Measurements from ENCODE around the gene TUBB1.
A peak's percentile ranks its signal among the peaks of the same experiment; 100 is the strongest.

TUBB1 gene

GRCh38 chr20:59042796-59043631 lies 23.8 kb downstream of the TUBB1 start:
- Histone ChIP-seq H3K9ac (peak overlapping the region; percentile 82 to 95 (median 88)), H3K27me3 (no peaks in the 10 kb centered on the region), H3K4me3 (peak overlapping the region; percentile 70 to 95 (median 88)), H3K9me3 (replicated peaks in 1 of 11) (0 out of 22 replicates have a peak, but pooled peaks cover 0 to 3% (median 0%) of the 10 kb centered on the region in 11 experiments), H3K27ac (peak overlapping the region; percentile 86 to 96 (median 90); a peak in 21 of 22 replicates), H3K36me3 (peaks cover 17 to 35% (median 26%) of the 10 kb centered on the region in 11 experiments), H3K4me2 (peak overlapping the region; percentile 79 to 93 (median 88)), H3K4me1 (peaks cover 39 to 53% (median 48%) of the 10 kb centered on the region in 10 experiments), H4K20me1 (peaks cover 15 to 37% (median 33%) of the 10 kb centered on the region in 11 experiments; a peak in 18 of 22 replicates)
- TF ChIP-seq Cebpa-rat (IDR thresholded peaks at IDR 0.05): no peak

DNA sequence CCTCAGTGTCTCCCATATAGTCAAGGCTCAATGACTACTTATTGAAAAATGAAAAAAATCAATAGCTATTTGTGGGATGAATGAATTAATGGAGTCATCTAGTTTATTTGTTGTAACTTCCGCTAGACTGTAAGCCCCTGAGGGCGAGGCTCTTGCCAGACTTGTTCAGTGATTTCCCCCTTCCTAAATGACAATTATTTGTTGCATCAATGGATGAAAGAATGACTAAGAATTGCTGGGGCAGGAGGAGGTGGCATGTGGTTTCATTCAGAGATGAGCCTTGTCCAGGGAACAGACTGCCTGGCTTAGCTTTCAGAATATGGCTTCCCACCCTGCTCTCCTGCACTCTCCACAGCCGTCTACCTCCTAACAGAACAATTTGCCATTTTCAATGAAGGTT lies 24.5 kb downstream of the TUBB1 start:
- Histone ChIP-seq H3K27me3 (no peaks in the 10 kb centered on the region), H3K4me3 (no peak overlapping the region), H3K4me2 (peak overlapping the region in 10 of 11 experiments; percentile 79 to 90 (median 83); a peak in 21 of 22 replicates), H4K20me1 (peaks cover 11 to 30% (median 26%) of the 10 kb centered on the region in 11 experiments; a peak in 18 of 22 replicates), H3K27ac (0 out of 22 replicates have a peak overlapping the region, but pooled peaks of 1 of the 11 experiments have one; percentile 73), H3K36me3 (peaks cover 11 to 28% (median 19%) of the 10 kb centered on the region in 11 experiments; a peak in 19 of 22 replicates), H3K9ac (no peak overlapping the region), H3K9me3 (replicated peaks in 1 of 11) (0 out of 22 replicates have a peak, but pooled peaks cover 0 to 3% (median 0%) of the 10 kb centered on the region in 11 experiments), H3K4me1 (peaks cover 39 to 55% (median 46%) of the 10 kb centered on the region in 10 experiments)
- no peak for TF ChIP-seq Cebpa-rat (IDR thresholded peaks at IDR 0.05)

DNA sequence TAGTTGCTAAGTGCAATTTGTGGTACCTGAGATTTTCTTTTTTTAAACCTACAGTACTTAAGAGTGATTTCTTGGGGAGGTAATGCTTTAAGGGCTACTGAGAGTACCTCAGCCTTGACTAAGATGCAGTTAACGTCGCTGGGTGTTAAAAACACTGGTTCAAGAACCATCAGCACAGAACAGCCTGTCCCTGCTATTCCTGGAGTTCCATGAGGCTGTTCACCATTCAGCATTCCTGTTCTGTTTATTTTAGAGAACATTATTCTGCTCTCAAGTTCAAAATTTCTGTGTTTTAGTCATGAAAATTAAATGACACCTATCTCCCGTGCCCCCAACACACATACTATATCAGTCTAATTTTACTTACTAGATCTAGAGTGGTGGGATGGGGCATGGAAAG lies 25.1 kb downstream of the TUBB1 start:
- Histone ChIP-seq H3K9me3 (replicated peaks in 1 of 11) (0 out of 22 replicates have a peak, but pooled peaks cover 0 to 3% (median 0%) of the 10 kb centered on the region in 11 experiments), H3K36me3 (peaks cover 11 to 23% (median 17%) of the 10 kb centered on the region in 11 experiments; a peak in 18 of 22 replicates), H3K4me2 (peak overlapping the region in 9 of 11 experiments; percentile 39 to 90 (median 83); a peak in 17 of 22 replicates), H3K4me3 (no peak overlapping the region), H3K27me3 (no peaks in the 10 kb centered on the region), H4K20me1 (peaks cover 11 to 24% (median 21%) of the 10 kb centered on the region in 11 experiments; a peak in 18 of 22 replicates), H3K4me1 (peaks cover 36 to 52% (median 45%) of the 10 kb centered on the region in 10 experiments), H3K27ac (no peak overlapping the region), H3K9ac (no peak overlapping the region)
- TF ChIP-seq Cebpa-rat (IDR thresholded peaks at IDR 0.05): no peak

DNA sequence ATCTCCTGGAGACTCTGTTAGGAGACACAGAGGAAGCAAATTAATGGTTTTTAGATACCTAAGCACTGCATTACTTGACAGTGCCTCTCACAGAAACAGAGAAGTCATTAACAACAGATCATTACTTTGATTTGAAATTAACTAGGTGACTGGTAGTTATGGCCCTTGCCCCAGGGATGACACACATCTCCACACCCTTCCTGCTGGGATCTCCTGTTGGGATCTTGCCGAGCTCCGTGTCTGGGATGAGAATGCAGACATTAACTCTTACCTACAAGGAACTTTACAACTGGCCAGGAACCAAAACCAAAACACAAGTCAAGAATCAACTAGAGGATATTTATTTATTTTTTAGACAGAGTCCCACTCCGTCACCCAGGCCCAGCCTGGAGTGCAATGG lies 25.6 kb downstream of the TUBB1 start:
- Histone ChIP-seq H4K20me1 (peaks cover 10 to 19% (median 16%) of the 10 kb centered on the region in 11 experiments; a peak in 18 of 22 replicates), H3K9me3 (replicated peaks in 1 of 11) (0 out of 22 replicates have a peak, but pooled peaks cover 0 to 3% (median 0%) of the 10 kb centered on the region in 11 experiments), H3K4me3 (no peak overlapping the region), H3K9ac (no peak overlapping the region), H3K4me2 (peak overlapping the region in 3 of 11 experiments; percentile 83 to 89 (median 88); a peak in 4 of 22 replicates), H3K27ac (no peak overlapping the region), H3K27me3 (no peaks in the 10 kb centered on the region), H3K36me3 (peaks cover 9 to 18% (median 14%) of the 10 kb centered on the region in 11 experiments; a peak in 18 of 22 replicates), H3K4me1 (peaks cover 31 to 50% (median 40%) of the 10 kb centered on the region in 10 experiments)
- no peak for TF ChIP-seq Cebpa-rat (IDR thresholded peaks at IDR 0.05)

DNA sequence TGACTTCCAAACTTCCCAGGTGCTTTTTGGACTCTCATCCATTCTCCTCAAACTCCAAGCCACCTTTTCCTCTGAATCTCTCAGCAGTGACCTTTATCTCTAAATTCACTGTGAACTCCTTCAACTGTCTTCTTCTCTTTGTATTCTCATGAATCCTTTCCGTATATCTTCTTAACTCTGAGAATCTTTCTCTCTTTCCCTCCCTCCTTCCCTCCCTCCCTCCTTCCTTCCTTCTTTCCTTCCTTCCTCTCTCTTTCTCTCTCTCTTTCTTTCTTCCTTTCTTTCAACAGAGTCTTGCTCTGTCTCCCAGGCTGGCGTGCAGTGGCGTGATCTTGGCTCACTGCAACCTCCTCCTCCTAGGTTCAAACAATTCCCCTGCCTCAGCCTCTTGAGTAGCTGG lies 27.6 kb downstream of the TUBB1 start:
- Histone ChIP-seq H3K9me3 (replicated peaks in 1 of 11) (0 out of 22 replicates have a peak, but pooled peaks cover 0 to 3% (median 0%) of the 10 kb centered on the region in 11 experiments), H3K36me3 (no peaks in the 10 kb centered on the region), H3K4me1 (peaks cover 10 to 29% (median 19%) of the 10 kb centered on the region in 10 experiments), H3K27ac (no peak overlapping the region), H3K4me2 (no peak overlapping the region), H3K4me3 (no peak overlapping the region), H3K9ac (no peak overlapping the region), H3K27me3 (no peaks in the 10 kb centered on the region), H4K20me1 (no peaks in the 10 kb centered on the region)
- no peak for TF ChIP-seq Cebpa-rat (IDR thresholded peaks at IDR 0.05)

- no peak for TF ChIP-seq Cebpa-rat (IDR thresholded peaks at IDR 0.05)
- Histone ChIP-seq H3K4me1 (peaks cover 8 to 22% (median 15%) of the 10 kb centered on the region in 10 experiments), H3K27ac (no peak overlapping the region), H3K9ac (no peak overlapping the region), H3K4me2 (0 out of 22 replicates have a peak overlapping the region, but pooled peaks of 1 of the 11 experiments have one; percentile 3), H4K20me1 (no peaks in the 10 kb centered on the region), H3K9me3 (replicated peaks in 1 of 11) (no peaks in the 10 kb centered on the region), H3K36me3 (no peaks in the 10 kb centered on the region), H3K4me3 (no peak overlapping the region), H3K27me3 (no peaks in the 10 kb centered on the region)
Measured at GRCh38 chr20:59047938-59048680, 28.9 kb downstream of the TUBB1 start.

DNA sequence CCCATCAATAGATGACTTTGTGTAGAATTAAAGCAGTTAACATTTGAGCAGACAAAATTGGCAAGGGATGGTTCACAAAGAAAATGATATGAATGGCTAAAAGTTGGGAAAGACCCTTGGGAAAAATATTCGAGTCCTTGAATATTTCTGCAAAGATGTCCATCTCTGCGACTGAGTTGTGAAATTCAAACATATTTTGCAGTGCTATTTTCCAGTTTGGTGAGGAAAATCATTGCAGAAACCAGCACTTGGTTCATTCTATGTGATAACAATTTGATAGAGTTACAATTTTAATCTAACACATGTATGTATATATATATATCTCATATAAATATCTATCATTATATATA lies 29.4 kb downstream of the TUBB1 start:
- no peak overlapping the region for H3K4me3 ChIP-seq
- no peaks in the 10 kb centered on the region for H3K9me3 ChIP-seq (replicated peaks in 1 of 11)
- no peak for TF ChIP-seq Cebpa-rat (IDR thresholded peaks at IDR 0.05)
- no peak overlapping the region for H3K27ac ChIP-seq
- no peaks in the 10 kb centered on the region for H3K27me3 ChIP-seq
- H3K4me2 ChIP-seq: 0 out of 22 replicates have a peak overlapping the region, but pooled peaks of 1 of the 11 experiments have one; percentile 3
- no peaks in the 10 kb centered on the region for H3K36me3 ChIP-seq
- no peak overlapping the region for H3K9ac ChIP-seq
- no peaks in the 10 kb centered on the region for H4K20me1 ChIP-seq
- peaks cover 3 to 17% (median 9%) of the 10 kb centered on the region in 10 experiments; a peak in 19 of 20 replicates for H3K4me1 ChIP-seq

- H3K4me2 ChIP-seq: no peak overlapping the region
- H3K9me3 ChIP-seq (replicated peaks in 1 of 11): no peaks in the 10 kb centered on the region
- H3K4me3 ChIP-seq: no peak overlapping the region
- peaks cover 0 to 6% (median 0%) of the 10 kb centered on the region in 10 experiments; a peak in 2 of 20 replicates for H3K4me1 ChIP-seq
- no peaks in the 10 kb centered on the region for H3K27me3 ChIP-seq
- no peaks in the 10 kb centered on the region for H3K36me3 ChIP-seq
- no peaks in the 10 kb centered on the region for H4K20me1 ChIP-seq
- no peak overlapping the region for H3K27ac ChIP-seq
- no peak overlapping the region for H3K9ac ChIP-seq
- TF ChIP-seq Cebpa-rat (IDR thresholded peaks at IDR 0.05): no peak
Measured at GRCh38 chr20:59050437-59050836, 31.2 kb downstream of the TUBB1 start.
